ENCODE data around the gene NBAS.
"Not testable (repeated sequence)": the region's sequence is repeated elsewhere in the genome, so short reads cannot be mapped to it uniquely, and the experiment has no call there.

Gene NBAS

GRCh38 chr2:15334644-15335326 is 226.3 kb downstream of the NBAS start:
- no peak for TF ChIP-seq CTCF (IDR thresholded peaks at IDR 0.05; ENCODE audit: control extremely low read depth, extremely low read depth, low read depth, missing control alignments)
- ChIA-PET POLR2A (no interaction called here), CTCF (no interaction called here)
- no peak for DNase-seq (ENCODE audit: extremely low spot score)

- no peak for TF ChIP-seq CTCF (IDR thresholded peaks at IDR 0.05; ENCODE audit: control extremely low read depth, extremely low read depth, low read depth, missing control alignments)
- DNase-seq (ENCODE audit: extremely low spot score): no peak
- CTCF ChIA-PET: interaction anchor here (1.4 kb wide), 1 partner anchor 24 kb away, joined by 3 read pairs; no protein-coding TSS in a partner anchor
- POLR2A ChIA-PET: no interaction called here
Measured at GRCh38 chr2:15331787-15332186, 229.3 kb downstream of the NBAS start.

GRCh38 chr2:15325296-15325695 is 235.8 kb downstream of the NBAS start:
- no peak for DNase-seq (ENCODE audit: extremely low spot score)
- no peak for TF ChIP-seq CTCF (IDR thresholded peaks at IDR 0.05; ENCODE audit: control extremely low read depth, extremely low read depth, low read depth, missing control alignments)
- ChIA-PET CTCF (interaction anchor here (1.0 to 1.3 kb wide), 2 partner anchors 12 to 16 kb away, joined by 3 to 4 read pairs; no protein-coding TSS in a partner anchor), POLR2A (no interaction called here)

GRCh38 chr2:15323227-15323626 is 237.9 kb downstream of the NBAS start:
- CTCF ChIA-PET: interaction anchor here (1.9 kb wide), 1 partner anchor 15 kb away, joined by 4 read pairs; no protein-coding TSS in a partner anchor

GRCh38 chr2:15321481-15321880 is 239.7 kb downstream of the NBAS start:
- CTCF ChIA-PET; POLR2A ChIA-PET; DNase-seq (ENCODE audit: extremely low spot score): not testable (repeated sequence)

More at GRCh38 chr2:15323227-15323626, 237.9 kb downstream of the NBAS start:
- DNase-seq (ENCODE audit: extremely low spot score): no peak
- POLR2A ChIA-PET: no interaction called here
- TF ChIP-seq CTCF (IDR thresholded peaks at IDR 0.05; ENCODE audit: control extremely low read depth, extremely low read depth, low read depth, missing control alignments): no peak

GRCh38 chr2:15316370-15316814 is 244.7 kb downstream of the NBAS start:
- ChIA-PET CTCF (interaction anchor here (1.5 kb wide), 1 partner anchor 48 kb away, joined by 3 read pairs; no protein-coding TSS in a partner anchor), POLR2A (no interaction called here)
- no peak for TF ChIP-seq CTCF (IDR thresholded peaks at IDR 0.05; ENCODE audit: control extremely low read depth, extremely low read depth, low read depth, missing control alignments)
- DNase-seq (ENCODE audit: extremely low spot score): no peak

GRCh38 chr2:15315411-15315810 is 245.7 kb downstream of the NBAS start:
- no peak for TF ChIP-seq CTCF (IDR thresholded peaks at IDR 0.05; ENCODE audit: control extremely low read depth, extremely low read depth, low read depth, missing control alignments)
- CTCF ChIA-PET: no interaction called here
- POLR2A ChIA-PET: no interaction called here
- no peak for DNase-seq (ENCODE audit: extremely low spot score)

Data from GM10248 (cell line).